ENCODE data around the gene CRYM.

Gene CRYM

DNA sequence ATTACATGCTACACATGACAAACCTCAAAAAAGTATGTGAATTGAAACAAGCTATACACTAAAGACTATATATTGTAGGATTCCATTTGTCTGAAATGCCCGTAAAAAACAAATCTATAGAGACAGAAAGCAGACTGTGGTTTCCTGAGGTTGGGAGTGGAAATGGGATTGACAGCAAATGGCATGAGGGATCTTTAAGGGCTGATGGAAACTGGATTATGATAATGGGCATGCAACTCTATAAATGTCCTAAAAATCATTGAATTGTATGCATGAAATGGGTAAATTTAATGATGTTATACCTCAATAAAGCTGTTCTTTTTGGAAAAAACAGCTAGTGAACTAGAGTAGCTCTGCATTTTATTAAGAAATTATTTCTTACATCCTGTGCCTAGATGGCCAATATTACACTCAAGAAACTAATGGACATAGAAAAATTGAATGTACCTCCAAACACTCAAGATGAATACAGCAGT is 45.0 kb downstream of the CRYM start:
- peaks cover 16% of the 10 kb centered on the region for H3K27me3 ChIP-seq (ENCODE audit: insufficient read depth, poor library complexity, severe bottlenecking)
- H3K36me3 ChIP-seq (ENCODE audit: low read depth), result no peaks in the 10 kb centered on the region
- no peak overlapping the region for H3K4me3 ChIP-seq (ENCODE audit: severe bottlenecking)
- no peak overlapping the region for H3K27ac ChIP-seq (ENCODE audit: poor library complexity, severe bottlenecking)
- no peaks in the 10 kb centered on the region for H3K4me1 ChIP-seq (ENCODE audit: insufficient read depth, poor library complexity, severe bottlenecking)
- ATAC-seq (ENCODE audit: low read depth) (no peak), DNase-seq (ENCODE audit: low spot score) (no peak)
- TF ChIP-seq, protein P1, sequence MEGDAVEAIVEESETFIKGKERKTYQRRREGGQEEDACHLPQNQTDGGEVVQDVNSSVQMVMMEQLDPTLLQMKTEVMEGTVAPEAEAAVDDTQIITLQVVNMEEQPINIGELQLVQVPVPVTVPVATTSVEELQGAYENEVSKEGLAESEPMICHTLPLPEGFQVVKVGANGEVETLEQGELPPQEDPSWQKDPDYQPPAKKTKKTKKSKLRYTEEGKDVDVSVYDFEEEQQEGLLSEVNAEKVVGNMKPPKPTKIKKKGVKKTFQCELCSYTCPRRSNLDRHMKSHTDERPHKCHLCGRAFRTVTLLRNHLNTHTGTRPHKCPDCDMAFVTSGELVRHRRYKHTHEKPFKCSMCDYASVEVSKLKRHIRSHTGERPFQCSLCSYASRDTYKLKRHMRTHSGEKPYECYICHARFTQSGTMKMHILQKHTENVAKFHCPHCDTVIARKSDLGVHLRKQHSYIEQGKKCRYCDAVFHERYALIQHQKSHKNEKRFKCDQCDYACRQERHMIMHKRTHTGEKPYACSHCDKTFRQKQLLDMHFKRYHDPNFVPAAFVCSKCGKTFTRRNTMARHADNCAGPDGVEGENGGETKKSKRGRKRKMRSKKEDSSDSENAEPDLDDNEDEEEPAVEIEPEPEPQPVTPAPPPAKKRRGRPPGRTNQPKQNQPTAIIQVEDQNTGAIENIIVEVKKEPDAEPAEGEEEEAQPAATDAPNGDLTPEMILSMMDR (IDR thresholded peaks at IDR 0.05; ENCODE audit: poor library complexity, severe bottlenecking), result no peak
- no peaks in the 10 kb centered on the region for H3K9me3 ChIP-seq (ENCODE audit: severe bottlenecking)

DNA sequence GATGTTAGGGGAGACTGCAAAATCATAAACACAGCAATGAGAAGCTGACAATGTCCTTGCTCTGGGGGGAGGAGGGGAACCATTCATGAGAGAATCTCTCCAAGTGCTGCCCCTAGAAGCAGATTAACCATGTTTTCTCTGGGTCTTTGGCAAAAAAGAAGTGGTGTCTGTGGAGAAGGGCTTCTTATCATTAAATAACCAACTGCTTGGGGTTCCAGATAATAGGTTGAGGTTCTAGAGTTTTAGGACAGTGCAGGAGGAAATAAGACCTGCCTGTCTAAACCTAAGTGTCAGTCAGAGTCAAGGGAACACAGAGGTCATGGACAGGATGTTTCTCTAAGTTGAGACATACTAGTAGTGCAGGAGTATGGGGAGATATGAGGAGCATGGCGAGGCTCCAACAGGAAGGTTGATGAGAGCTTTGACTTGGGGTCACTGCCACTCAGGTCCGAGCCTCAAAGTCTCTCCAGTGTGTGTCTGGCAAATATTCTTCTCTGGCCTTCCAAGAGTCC is 49.7 kb downstream of the CRYM start:
- no peak for DNase-seq (ENCODE audit: low spot score)
- Histone ChIP-seq H3K27ac (ENCODE audit: poor library complexity, severe bottlenecking) (no peak overlapping the region), H3K4me3 (ENCODE audit: severe bottlenecking) (no peak overlapping the region), H3K27me3 (ENCODE audit: insufficient read depth, poor library complexity, severe bottlenecking) (peaks cover 21% of the 10 kb centered on the region), H3K9me3 (ENCODE audit: severe bottlenecking) (no peaks in the 10 kb centered on the region), H3K4me1 (ENCODE audit: insufficient read depth, poor library complexity, severe bottlenecking) (no peaks in the 10 kb centered on the region), H3K36me3 (ENCODE audit: low read depth) (no peaks in the 10 kb centered on the region)
- no peak for ATAC-seq (ENCODE audit: low read depth)
- TF ChIP-seq, protein P1 (IDR thresholded peaks at IDR 0.05; ENCODE audit: poor library complexity, severe bottlenecking), result no peak

DNA sequence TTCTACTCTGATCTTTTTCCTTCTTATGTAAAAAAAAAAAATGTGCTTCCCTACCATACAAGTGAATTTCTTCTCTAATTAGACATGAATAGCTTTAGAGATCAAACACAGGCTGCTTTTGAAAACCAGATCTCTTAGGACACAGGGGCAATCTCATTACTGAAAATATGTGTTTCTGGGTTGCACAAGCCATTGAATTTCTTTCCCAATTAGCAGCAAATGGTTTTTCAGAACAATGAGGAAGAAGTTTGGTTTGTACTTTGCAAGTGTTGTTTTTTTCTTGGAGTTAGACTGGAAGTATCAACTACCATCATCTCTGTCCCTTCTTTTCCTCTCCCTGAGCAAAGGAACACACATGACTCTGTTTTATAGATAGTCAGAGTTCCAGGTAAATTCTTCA is 50.2 kb downstream of the CRYM start:
- no peaks in the 10 kb centered on the region for H3K9me3 ChIP-seq (ENCODE audit: severe bottlenecking)
- H3K36me3 ChIP-seq (ENCODE audit: low read depth), result no peaks in the 10 kb centered on the region
- DNase-seq (ENCODE audit: low spot score) (no peak), ATAC-seq (ENCODE audit: low read depth) (no peak)
- H3K4me3 ChIP-seq (ENCODE audit: severe bottlenecking), result no peak overlapping the region
- TF ChIP-seq, protein P1 (IDR thresholded peaks at IDR 0.05; ENCODE audit: poor library complexity, severe bottlenecking), result no peak
- no peak overlapping the region for H3K27ac ChIP-seq (ENCODE audit: poor library complexity, severe bottlenecking)
- H3K4me1 ChIP-seq (ENCODE audit: insufficient read depth, poor library complexity, severe bottlenecking), result no peaks in the 10 kb centered on the region
- peaks cover 15% of the 10 kb centered on the region for H3K27me3 ChIP-seq (ENCODE audit: insufficient read depth, poor library complexity, severe bottlenecking)

DNA sequence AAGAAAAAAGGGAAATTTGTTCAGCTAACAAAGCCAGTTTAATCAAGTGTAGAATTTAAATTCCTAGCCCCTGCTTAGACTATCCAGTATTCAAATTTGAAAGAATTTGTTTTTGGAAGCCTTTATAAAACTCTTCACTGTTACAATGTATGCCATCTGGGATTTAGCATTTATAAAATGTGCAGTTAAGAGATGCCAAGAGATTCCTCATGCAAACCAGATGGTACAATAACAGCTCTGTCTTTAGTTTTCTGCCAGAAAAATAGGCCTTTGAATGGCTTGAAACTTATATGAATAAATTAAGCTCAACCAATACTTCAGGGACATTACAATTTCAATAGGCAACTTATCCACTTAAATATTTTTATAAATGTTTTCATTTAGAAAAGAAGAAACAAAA is 51.3 kb downstream of the CRYM start:
- ATAC-seq (ENCODE audit: low read depth), result no peak

DNA sequence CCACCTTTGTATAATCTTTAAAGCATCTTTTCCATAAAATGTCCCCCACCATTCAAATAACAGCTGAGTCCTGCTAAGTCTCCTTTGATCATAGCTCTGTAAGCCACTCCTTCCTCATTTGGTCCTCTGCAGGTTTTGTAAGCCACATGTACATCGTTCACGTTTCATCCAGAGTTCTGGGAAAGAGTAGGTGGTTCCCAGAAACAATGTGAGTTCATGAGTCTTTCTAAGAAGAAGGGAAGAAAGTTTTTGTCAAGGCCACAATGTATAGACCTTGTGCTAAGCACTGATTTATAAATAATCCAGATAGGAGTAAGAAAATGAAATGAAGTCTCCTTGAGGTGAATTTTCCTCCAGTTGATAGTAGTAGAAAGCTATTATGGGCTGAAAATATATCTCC is 53.3 kb downstream of the CRYM start:
- Histone ChIP-seq H3K4me3 (ENCODE audit: severe bottlenecking) (no peak overlapping the region), H3K27me3 (ENCODE audit: insufficient read depth, poor library complexity, severe bottlenecking) (peaks cover 5% of the 10 kb centered on the region), H3K27ac (ENCODE audit: poor library complexity, severe bottlenecking) (no peak overlapping the region), H3K4me1 (ENCODE audit: insufficient read depth, poor library complexity, severe bottlenecking) (no peaks in the 10 kb centered on the region), H3K36me3 (ENCODE audit: low read depth) (no peaks in the 10 kb centered on the region), H3K9me3 (ENCODE audit: severe bottlenecking) (no peaks in the 10 kb centered on the region)
- no peak for ATAC-seq (ENCODE audit: low read depth)
- no peak for DNase-seq (ENCODE audit: low spot score)
- TF ChIP-seq, protein P1 (IDR thresholded peaks at IDR 0.05; ENCODE audit: poor library complexity, severe bottlenecking), result no peak

More for the DNA sequence above, 51.3 kb downstream of the CRYM start:
- Histone ChIP-seq H3K27ac (ENCODE audit: poor library complexity, severe bottlenecking) (no peak overlapping the region), H3K9me3 (ENCODE audit: severe bottlenecking) (no peaks in the 10 kb centered on the region), H3K27me3 (ENCODE audit: insufficient read depth, poor library complexity, severe bottlenecking) (peaks cover 14% of the 10 kb centered on the region), H3K36me3 (ENCODE audit: low read depth) (no peaks in the 10 kb centered on the region), H3K4me1 (ENCODE audit: insufficient read depth, poor library complexity, severe bottlenecking) (no peaks in the 10 kb centered on the region), H3K4me3 (ENCODE audit: severe bottlenecking) (no peak overlapping the region)
- DNase-seq (ENCODE audit: low spot score), result no peak
- TF ChIP-seq, protein P1 (IDR thresholded peaks at IDR 0.05; ENCODE audit: poor library complexity, severe bottlenecking), result no peak

Measured in RWPE2 (cell line).